Suprapubic skin (tissue), 4 donors: Measurements from ENCODE around the gene OLFM3.

Source experiments
- EP300 ChIP-seq: sonication (generic); formaldehyde crosslinking; IDR thresholded peaks from one replicate; pipeline ENCODE4 v1.6.1; 2017; ENCODE audit warnings: antibody characterized with exemption
- POLR2A ChIP-seq, 2 donors: fragments of 450-650 bp; IDR thresholded peaks; one replicate each; pipeline ENCODE4 v1.6.1; 2017; ENCODE audit warnings: antibody characterized with exemption in 2 of 2, mild to moderate bottlenecking in 2 of 2, moderate library complexity in 2 of 2
- POLR2AphosphoS5 ChIP-seq, 3 donors: sonication (generic); formaldehyde crosslinking; IDR thresholded peaks; one replicate each; pipeline ENCODE4 v1.6.1; 2017; ENCODE audit warnings: antibody characterized with exemption in 3 of 3
- TF ChIP-seq, protein P1 (sequence below), 2 donors: fragments of 200-600 bp in 1 of 2; fragments of 450-650 bp in 1 of 2; sonication (generic) in 1 of 2; IDR thresholded peaks; one replicate each; pipeline ENCODE4 v1.5.1; 2016 to 2019; ENCODE audit warnings: antibody characterized with exemption in 2 of 2, mild to moderate bottlenecking in 1 of 2, moderate library complexity in 1 of 2

DNA sequence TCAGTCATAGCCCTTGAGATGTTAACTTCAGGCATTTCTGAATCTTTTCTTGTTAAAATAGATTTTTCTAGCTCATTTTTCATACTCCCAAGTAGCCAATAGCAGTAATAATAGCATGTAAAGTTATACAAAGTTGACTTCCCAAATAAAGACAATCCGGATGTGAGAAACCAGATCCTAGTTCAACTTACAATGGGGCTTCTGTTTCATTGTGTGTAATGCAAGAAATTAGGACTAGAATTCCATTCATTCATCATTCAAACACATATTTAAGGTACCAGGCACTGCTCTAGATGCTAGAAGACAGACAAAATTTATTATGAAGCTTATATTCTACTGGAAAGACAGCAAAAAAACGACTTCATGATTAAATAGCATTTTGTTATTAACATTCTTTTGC lies 240.3 kb downstream of the OLFM3 start:
- TF ChIP-seq POLR2A (IDR thresholded peaks at IDR 0.05) (no peak), POLR2AphosphoS5 (IDR thresholded peaks at IDR 0.05) (no peak), EP300 (no peak)
- TF ChIP-seq, protein P1, sequence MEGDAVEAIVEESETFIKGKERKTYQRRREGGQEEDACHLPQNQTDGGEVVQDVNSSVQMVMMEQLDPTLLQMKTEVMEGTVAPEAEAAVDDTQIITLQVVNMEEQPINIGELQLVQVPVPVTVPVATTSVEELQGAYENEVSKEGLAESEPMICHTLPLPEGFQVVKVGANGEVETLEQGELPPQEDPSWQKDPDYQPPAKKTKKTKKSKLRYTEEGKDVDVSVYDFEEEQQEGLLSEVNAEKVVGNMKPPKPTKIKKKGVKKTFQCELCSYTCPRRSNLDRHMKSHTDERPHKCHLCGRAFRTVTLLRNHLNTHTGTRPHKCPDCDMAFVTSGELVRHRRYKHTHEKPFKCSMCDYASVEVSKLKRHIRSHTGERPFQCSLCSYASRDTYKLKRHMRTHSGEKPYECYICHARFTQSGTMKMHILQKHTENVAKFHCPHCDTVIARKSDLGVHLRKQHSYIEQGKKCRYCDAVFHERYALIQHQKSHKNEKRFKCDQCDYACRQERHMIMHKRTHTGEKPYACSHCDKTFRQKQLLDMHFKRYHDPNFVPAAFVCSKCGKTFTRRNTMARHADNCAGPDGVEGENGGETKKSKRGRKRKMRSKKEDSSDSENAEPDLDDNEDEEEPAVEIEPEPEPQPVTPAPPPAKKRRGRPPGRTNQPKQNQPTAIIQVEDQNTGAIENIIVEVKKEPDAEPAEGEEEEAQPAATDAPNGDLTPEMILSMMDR (IDR thresholded peaks at IDR 0.05), result no peak
